MM.1S (cell line): ENCODE data around the gene MADD.

Source experiments
- DNase-seq: peaks from one replicate; pipeline ENCODE4 v3.0.0-alpha.2; 2015
- H2AFZ ChIP-seq: fragments of 300-600 bp; sonication (generic); 2 replicates; pipeline ENCODE4 v1.6.0; 2016; ENCODE audit warnings: antibody characterized with exemption, low read length
- H3F3A ChIP-seq: fragments of 300-600 bp; sonication (generic); 2 replicates; pipeline ENCODE4 v1.6.1; 2016; ENCODE audit warnings: mild to moderate bottlenecking, antibody characterized with exemption, low read length, moderate library complexity, mixed read lengths; ENCODE audit not compliant: insufficient read depth
- H3K27ac ChIP-seq: fragments of 300-600 bp; sonication (generic); 2 replicates; pipeline ENCODE4 v1.5.1; 2016; ENCODE audit warnings: mild to moderate bottlenecking, low read length
- H3K27me3 ChIP-seq: fragments of 300-600 bp; sonication (generic); replicated peaks from 2 replicates; pipeline ENCODE4 v1.6.0; 2016; ENCODE audit warnings: low read length; ENCODE audit not compliant: insufficient read depth
- H3K36me3 ChIP-seq: fragments of 300-600 bp; sonication (generic); replicated peaks from 2 replicates; pipeline ENCODE4 v1.6.1; 2016; ENCODE audit warnings: mild to moderate bottlenecking, low read length, mixed read lengths; ENCODE audit not compliant: insufficient read depth
- H3K4me1 ChIP-seq: fragments of 300-600 bp; sonication (generic); 2 replicates; pipeline ENCODE4 v1.6.1; 2016; ENCODE audit warnings: low read length, mixed read lengths
- H3K4me2 ChIP-seq: fragments of 300-600 bp; sonication (generic); 2 replicates; pipeline ENCODE4 v1.6.0; 2016; ENCODE audit warnings: low read depth, low read length
- H3K4me3 ChIP-seq: fragments of 300-600 bp; sonication (generic); 2 replicates; pipeline ENCODE4 v1.5.1; 2016; ENCODE audit warnings: low read length, mixed read lengths
- H3K79me2 ChIP-seq: fragments of 300-600 bp; sonication (generic); 2 replicates; pipeline ENCODE4 v1.6.1; 2016; ENCODE audit warnings: mixed run types, low read length, mixed read lengths
- H3K9ac ChIP-seq: fragments of 300-600 bp; sonication (generic); 2 replicates; pipeline ENCODE4 v1.6.1; 2016; ENCODE audit warnings: low read length, mixed read lengths
- H3K9me2 ChIP-seq: fragments of 300-600 bp; sonication (generic); replicated peaks from 2 replicates; pipeline ENCODE4 v1.6.1; 2016; ENCODE audit warnings: mild to moderate bottlenecking, low read length, mixed read lengths; ENCODE audit not compliant: insufficient read depth
- H3K9me3 ChIP-seq: fragments of 300-600 bp; sonication (generic); replicated peaks from 2 replicates; pipeline ENCODE4 v1.6.1; 2016; ENCODE audit warnings: mild to moderate bottlenecking, low read length, mixed read lengths; ENCODE audit not compliant: insufficient read depth
- H4K20me1 ChIP-seq: fragments of 300-600 bp; sonication (generic); 2 replicates; pipeline ENCODE4 v1.6.1; 2016; ENCODE audit warnings: mild to moderate bottlenecking, low read length, moderate library complexity, mixed read lengths; ENCODE audit not compliant: insufficient read depth
- EZH2 ChIP-seq: fragments of 300-600 bp; sonication (generic); optimal IDR thresholded peaks from 2 replicates; pipeline ENCODE3; 2017; ENCODE audit warnings: low read depth, mild to moderate bottlenecking, antibody characterized with exemption, low read length, mixed read lengths
- EZH2phosphoT487 ChIP-seq: fragments of 300-600 bp; sonication (generic); IDR thresholded peaks from 2 replicates; pipeline ENCODE4 v1.6.1; 2018; ENCODE audit warnings: antibody characterized with exemption, low read length
- TF ChIP-seq, protein P1 (sequence below): fragments of 300-600 bp; sonication (generic); IDR thresholded peaks from 2 replicates; pipeline ENCODE4 v1.5.1; 2016; ENCODE audit warnings: antibody characterized with exemption, low read length, mixed read lengths

MADD gene

GRCh38 chr11:47356129-47356997 is 86.4 kb downstream of the MADD start:
- no peaks in the 10 kb centered on the region for H3K79me2 ChIP-seq
- no peak overlapping the region for H3K4me3 ChIP-seq
- no peak overlapping the region for H3K4me2 ChIP-seq
- no peaks in the 10 kb centered on the region for H3K36me3 ChIP-seq
- no peaks in the 10 kb centered on the region for H3K4me1 ChIP-seq
- no peak overlapping the region for H3K27ac ChIP-seq
- H3K9me2 ChIP-seq, result no peaks in the 10 kb centered on the region
- no peaks in the 10 kb centered on the region for H3K9me3 ChIP-seq
- DNase-seq, result no peak
- H2AFZ ChIP-seq, result no peak overlapping the region
- H3K9ac ChIP-seq, result no peak overlapping the region
- no peaks in the 10 kb centered on the region for H3F3A ChIP-seq
- TF ChIP-seq, protein P1, sequence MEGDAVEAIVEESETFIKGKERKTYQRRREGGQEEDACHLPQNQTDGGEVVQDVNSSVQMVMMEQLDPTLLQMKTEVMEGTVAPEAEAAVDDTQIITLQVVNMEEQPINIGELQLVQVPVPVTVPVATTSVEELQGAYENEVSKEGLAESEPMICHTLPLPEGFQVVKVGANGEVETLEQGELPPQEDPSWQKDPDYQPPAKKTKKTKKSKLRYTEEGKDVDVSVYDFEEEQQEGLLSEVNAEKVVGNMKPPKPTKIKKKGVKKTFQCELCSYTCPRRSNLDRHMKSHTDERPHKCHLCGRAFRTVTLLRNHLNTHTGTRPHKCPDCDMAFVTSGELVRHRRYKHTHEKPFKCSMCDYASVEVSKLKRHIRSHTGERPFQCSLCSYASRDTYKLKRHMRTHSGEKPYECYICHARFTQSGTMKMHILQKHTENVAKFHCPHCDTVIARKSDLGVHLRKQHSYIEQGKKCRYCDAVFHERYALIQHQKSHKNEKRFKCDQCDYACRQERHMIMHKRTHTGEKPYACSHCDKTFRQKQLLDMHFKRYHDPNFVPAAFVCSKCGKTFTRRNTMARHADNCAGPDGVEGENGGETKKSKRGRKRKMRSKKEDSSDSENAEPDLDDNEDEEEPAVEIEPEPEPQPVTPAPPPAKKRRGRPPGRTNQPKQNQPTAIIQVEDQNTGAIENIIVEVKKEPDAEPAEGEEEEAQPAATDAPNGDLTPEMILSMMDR, result no peak
- TF ChIP-seq EZH2phosphoT487 (no peak), EZH2 (no peak)
- no peaks in the 10 kb centered on the region for H4K20me1 ChIP-seq
- no peaks in the 10 kb centered on the region for H3K27me3 ChIP-seq

- TF ChIP-seq, protein P1, result no peak
- no peak for TF ChIP-seq EZH2
- no peak for TF ChIP-seq EZH2phosphoT487
- Histone ChIP-seq H3K9me3 (no peaks in the 10 kb centered on the region), H3K9ac (no peak overlapping the region), H3K9me2 (no peaks in the 10 kb centered on the region), H3F3A (no peaks in the 10 kb centered on the region), H3K36me3 (no peaks in the 10 kb centered on the region), H3K4me2 (no peak overlapping the region), H3K79me2 (no peaks in the 10 kb centered on the region), H3K27me3 (no peaks in the 10 kb centered on the region), H4K20me1 (no peaks in the 10 kb centered on the region), H2AFZ (no peak overlapping the region), H3K27ac (no peak overlapping the region), H3K4me1 (no peaks in the 10 kb centered on the region), H3K4me3 (no peak overlapping the region)
- DNase-seq, result no peak
These were observed 87.0 kb downstream of the MADD start for GRCh38 chr11:47356998-47357329.

DNA sequence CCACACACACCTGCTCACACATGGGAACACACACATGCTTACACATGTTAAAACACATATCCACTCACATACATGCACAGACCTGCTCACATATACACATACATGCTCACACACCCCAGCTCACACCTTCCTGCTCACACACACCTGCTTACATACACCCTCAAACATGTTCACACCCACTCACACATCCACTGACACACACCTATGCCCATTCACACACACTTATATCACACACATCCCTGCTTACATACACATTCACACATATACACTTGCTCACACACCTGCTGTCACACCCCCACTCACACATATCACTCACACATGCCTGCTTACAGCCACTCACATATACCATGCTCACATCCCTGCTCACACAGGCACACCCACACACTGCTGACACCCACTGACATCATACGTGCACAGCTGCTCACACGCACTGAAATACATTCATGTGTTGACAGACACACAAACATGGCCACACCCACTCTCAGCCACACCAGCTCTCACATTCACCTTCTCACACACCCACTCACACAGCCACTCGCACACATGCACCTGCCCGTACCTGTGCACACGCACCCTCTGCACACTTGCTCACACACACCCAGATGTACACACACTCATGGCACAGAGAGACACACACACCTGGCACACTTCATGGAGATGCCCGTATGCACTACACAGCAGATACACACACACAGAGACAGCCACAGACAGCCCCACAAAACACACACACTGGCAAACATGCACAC is 88.2 kb downstream of the MADD start:
- TF ChIP-seq, protein P1, result no peak
- TF ChIP-seq EZH2 (no peak), EZH2phosphoT487 (no peak)
- no peaks in the 10 kb centered on the region for H3K27me3 ChIP-seq
- no peaks in the 10 kb centered on the region for H3K36me3 ChIP-seq
- H3K9me2 ChIP-seq, result no peaks in the 10 kb centered on the region
- H2AFZ ChIP-seq, result no peak overlapping the region
- no peak for DNase-seq
- H3K9me3 ChIP-seq, result no peaks in the 10 kb centered on the region
- no peak overlapping the region for H3K9ac ChIP-seq
- no peak overlapping the region for H3K27ac ChIP-seq
- H3K4me2 ChIP-seq, result no peak overlapping the region
- H3K4me1 ChIP-seq, result no peaks in the 10 kb centered on the region
- no peaks in the 10 kb centered on the region for H4K20me1 ChIP-seq
- H3F3A ChIP-seq, result no peaks in the 10 kb centered on the region
- H3K79me2 ChIP-seq, result no peaks in the 10 kb centered on the region
- H3K4me3 ChIP-seq, result no peak overlapping the region
